ENCODE measurements around the gene OBSCN. TPM values are rescaled to one million over a fixed set of nuclear protein-coding genes. Genes with fewer than 3 reads are reported as not detected.

Gene OBSCN
- total and polyA plus RNA-seq, 2 of the 13 experiments (the other 11 are each of a cell fraction or from before 2014, with no cell fraction given) = 0.20 TPM

GRCh38 chr1:228159008-228159665 lies 48.7 kb upstream of the OBSCN start:
- no peak overlapping the region for H3K27ac ChIP-seq (ENCODE audit: extremely low read length, insufficient read depth, low read length)
- in situ Hi-C loops (cut with HindIII; ENCODE audit: extremely low pct_ligation_motif_present, low pct_unique_long_range_greater_than_20kb) = no loop called here
- H3K9me3 ChIP-seq (ENCODE audit: low read length) = no peaks in the 10 kb centered on the region
- ATAC-seq (no peak), FAIRE-seq (no peak), DNase-seq (ENCODE audit: low spot score) (no peak)
- WGBS (ENCODE audit: low lambda C conversion rate) = 80% methylated on average over 3 of the region's 14 CpGs
- peaks cover 3% of the 10 kb centered on the region; the same call in 1 of the 2 replicates for H4K20me1 ChIP-seq (ENCODE audit: insufficient read depth, low read length)
- H3K4me3 ChIP-seq (replicated peaks in 1 of 3; ENCODE audit: insufficient read depth in 1 of 3, low read depth in 2 of 3, low read length in 3 of 3) = no peak overlapping the region
- BruUV-seq (replicated peaks) = no TSS peak
- peaks cover 48% of the 10 kb centered on the region for H3K4me1 ChIP-seq (ENCODE audit: insufficient read depth, low read length)
- ChIA-PET CTCF (ENCODE audit: low intra/inter-chr PET ratio, low total read pairs) (no interaction called here), POLR2A (interaction anchor here (0.7 to 2.8 kb wide), 5 partner anchors 8 to 49 kb away, joined by 4 to 16 read pairs (median 5); partner anchors contain the start of genes GJC2 and GUK1)
- no peak overlapping the region for H3K4me2 ChIP-seq (ENCODE audit: low read depth, low read length)
- H3K36me3 ChIP-seq (replicated peaks in 1 of 2; ENCODE audit: control insufficient read depth in 1 of 2, insufficient read depth in 2 of 2, low read length in 2 of 2) = no peaks in the 10 kb centered on the region
- TF ChIP-seq DBP (CRISPR knock-in tag; IDR thresholded peaks at IDR 0.05; ENCODE audit: not compliant biosample characterization) (no peak), TOE1 (CRISPR knock-in tag; IDR thresholded peaks at IDR 0.05) (no peak), TRIM22 (IDR thresholded peaks at IDR 0.05) (no peak), TAF1 (CRISPR knock-in tag; IDR thresholded peaks at IDR 0.05) (no peak), ZNF138 (CRISPR knock-in tag; IDR thresholded peaks at IDR 0.05; ENCODE audit: low read depth) (no peak), SOX6 (IDR thresholded peaks at IDR 0.05) (no peak), SOX6 (CRISPR knock-in tag; IDR thresholded peaks at IDR 0.05) (no peak)
- no peaks in the 10 kb centered on the region; a peak in 1 of 5 replicates for H3K27me3 ChIP-seq (ENCODE audit: control insufficient read depth in 1 of 2, insufficient read depth in 2 of 2, low read length in 2 of 2)
- H3K9ac ChIP-seq (ENCODE audit: insufficient read depth, low read depth, low read length) = no peak overlapping the region
- no peak overlapping the region for H2AFZ ChIP-seq (ENCODE audit: low read length)
- no peaks in the 10 kb centered on the region for H3K79me2 ChIP-seq (ENCODE audit: insufficient read depth, low read length)
- intact Hi-C loops (cut with micrococcal nuclease; ENCODE audit: unreplicated experiment) = no loop called here
